Adrenal gland (tissue), 5 donors: ENCODE results near the gene TMEM192.
"Not testable (repeated sequence)": the region's sequence is repeated elsewhere in the genome, so short reads cannot be mapped to it uniquely, and the experiment has no call there.

Experiments used
- POLR2A ChIP-seq, 2 donors: fragments of 450-650 bp; IDR thresholded peaks; one replicate each; pipeline ENCODE4 v1.6.1; 2017; ENCODE audit warnings: antibody characterized with exemption in 2 of 2, mild to moderate bottlenecking in 2 of 2, moderate library complexity in 1 of 2
- TF ChIP-seq, protein P1 (sequence below), 6 experiments: fragments of 450-650 bp in 4 of 6; fragments of 200-600 bp in 2 of 6; sonication (generic) in 1 of 6; IDR thresholded peaks; 1 replicate in 5 of 6; 2 replicates in 1 of 6; pipeline versions ENCODE4 v1.5.1 to v1.8.0; 2016 to 2021; ENCODE audit warnings: antibody characterized with exemption in 6 of 6, mild to moderate bottlenecking in 2 of 6, moderate library complexity in 1 of 6
- donor health status: DM: no; HTN: no; CAD: no.

GRCh38 chr4:165025782-165026181, 86.9 kb downstream of the TMEM192 start:
- TF ChIP-seq, protein P1, sequence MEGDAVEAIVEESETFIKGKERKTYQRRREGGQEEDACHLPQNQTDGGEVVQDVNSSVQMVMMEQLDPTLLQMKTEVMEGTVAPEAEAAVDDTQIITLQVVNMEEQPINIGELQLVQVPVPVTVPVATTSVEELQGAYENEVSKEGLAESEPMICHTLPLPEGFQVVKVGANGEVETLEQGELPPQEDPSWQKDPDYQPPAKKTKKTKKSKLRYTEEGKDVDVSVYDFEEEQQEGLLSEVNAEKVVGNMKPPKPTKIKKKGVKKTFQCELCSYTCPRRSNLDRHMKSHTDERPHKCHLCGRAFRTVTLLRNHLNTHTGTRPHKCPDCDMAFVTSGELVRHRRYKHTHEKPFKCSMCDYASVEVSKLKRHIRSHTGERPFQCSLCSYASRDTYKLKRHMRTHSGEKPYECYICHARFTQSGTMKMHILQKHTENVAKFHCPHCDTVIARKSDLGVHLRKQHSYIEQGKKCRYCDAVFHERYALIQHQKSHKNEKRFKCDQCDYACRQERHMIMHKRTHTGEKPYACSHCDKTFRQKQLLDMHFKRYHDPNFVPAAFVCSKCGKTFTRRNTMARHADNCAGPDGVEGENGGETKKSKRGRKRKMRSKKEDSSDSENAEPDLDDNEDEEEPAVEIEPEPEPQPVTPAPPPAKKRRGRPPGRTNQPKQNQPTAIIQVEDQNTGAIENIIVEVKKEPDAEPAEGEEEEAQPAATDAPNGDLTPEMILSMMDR (IDR thresholded peaks at IDR 0.05) = not testable (repeated sequence)
- TF ChIP-seq POLR2A (IDR thresholded peaks at IDR 0.05) = not testable (repeated sequence)
